ENCODE results near the gene IL23R. TPM values are rescaled to one million over a fixed set of nuclear protein-coding genes. Genes with fewer than 3 reads are reported as not detected.
A peak's percentile ranks its signal among the peaks of the same experiment; 100 is the strongest.

Gene IL23R
- total RNA-seq, 1 experiment from 2014 or later = not detected

- H3K9me3 Mint-ChIP-seq = no peaks in the 10 kb centered on the region
- Histone ChIP-seq H4K20me1 (ENCODE audit: control insufficient read depth, insufficient read depth, insufficient read length) (no peaks in the 10 kb centered on the region), H3K9me3 (ENCODE audit: control insufficient read depth, low read depth, low read length) (no peaks in the 10 kb centered on the region), H3K27me3 (ENCODE audit: insufficient read depth, low read length) (no peaks in the 10 kb centered on the region), H3K4me2 (ENCODE audit: insufficient read depth, insufficient read length, low read length) (no peak overlapping the region), H2AK5ac (ENCODE audit: insufficient read length, low read length) (no peak overlapping the region), H2BK15ac (ENCODE audit: low read depth, low read length) (no peak overlapping the region), H3K9ac (ENCODE audit: extremely low read depth, insufficient read length, low read length) (no peak overlapping the region), H3K4me1 (ENCODE audit: insufficient read depth, low read length) (no peaks in the 10 kb centered on the region), H4K91ac (ENCODE audit: insufficient read length, low read depth, low read length) (no peak overlapping the region), H4K8ac (replicated peaks; ENCODE audit: insufficient read length, low read depth, low read length) (no peak overlapping the region), H4K5ac (ENCODE audit: insufficient read length, low read depth, low read length) (no peak overlapping the region), H3K56ac (ENCODE audit: insufficient read length, low read depth, low read length) (no peak overlapping the region), H2BK20ac (ENCODE audit: low read depth, low read length, poor library complexity, severe bottlenecking) (no peak overlapping the region), H3T11ph (ENCODE audit: low read length) (no peak overlapping the region), H3K14ac (ENCODE audit: insufficient read depth, low read length) (no peak overlapping the region), H3K4ac (ENCODE audit: low read depth, low read length) (no peak overlapping the region), H3K79me1 (ENCODE audit: insufficient read depth, low read depth, low read length, poor library complexity, severe bottlenecking) (no peaks in the 10 kb centered on the region), H3K79me2 (ENCODE audit: insufficient read depth, low read length) (no peaks in the 10 kb centered on the region), H3K23me2 (ENCODE audit: insufficient read length, low read depth, low read length, poor library complexity, severe bottlenecking) (no peaks in the 10 kb centered on the region), H2BK5ac (ENCODE audit: insufficient read length, low read length) (no peak overlapping the region), H3K23ac (ENCODE audit: insufficient read length, low read depth, low read length) (no peak overlapping the region), H3K27ac (ENCODE audit: insufficient read length, low read depth, low read length) (no peak overlapping the region), H2AFZ (ENCODE audit: low read length) (no peak overlapping the region), H2BK12ac (ENCODE audit: insufficient read length, low read depth, low read length) (no peak overlapping the region), H3K18ac (ENCODE audit: insufficient read length, low read depth, low read length) (no peak overlapping the region), H2BK120ac (ENCODE audit: low read depth, low read length, poor library complexity, severe bottlenecking) (no peak overlapping the region)
- peaks cover 0 to 4% of the 10 kb centered on the region in 2 experiments; a peak in 2 of 4 replicates for H3K4me1 Mint-ChIP-seq
- 100% methylated on average over 1 of the region's 4 CpGs for WGBS (ENCODE audit: extremely low coverage, insufficient read length, low lambda C conversion rate)
- DNase-seq = no peak
- peak; percentile 86 for TF ChIP-seq CTCF (conservative IDR thresholded peaks at IDR 0.05)
- H3K27ac Mint-ChIP-seq = no peak overlapping the region
- no peaks in the 10 kb centered on the region for H3K27me3 Mint-ChIP-seq (ENCODE audit: low read depth)
- no peak overlapping the region; a peak in 1 of 5 replicates for H3K4me3 Mint-ChIP-seq
- no peaks in the 10 kb centered on the region for H3K36me3 Mint-ChIP-seq (ENCODE audit: insufficient read depth in 1 of 3, low read depth in 3 of 3)
Observed at GRCh38 chr1:67211589-67212563, 45.6 kb downstream of the IL23R start.

Data from H9 (cell line).